Astrocyte of the spinal cord (primary cell): ENCODE data around the gene L3MBTL4.

Experiments used
- DNase-seq: peaks from one replicate; pipeline ENCODE4 v3.0.0; 2011; ENCODE audit warnings: low read depth, low spot score
- H3K4me3 ChIP-seq: 2 replicates; pipeline ENCODE4 v1.5.1; 2011; ENCODE audit warnings: low read depth, mild to moderate bottlenecking, low read length, moderate library complexity
- CTCF ChIP-seq: IDR thresholded peaks from 2 replicates; pipeline ENCODE4 v1.5.1; 2012; ENCODE audit warnings: low read depth, mild to moderate bottlenecking, low read length, inconsistent platforms
- in situ Hi-C: cut with HindIII; loops from 2 replicates; pipeline ENCODE4 v1.10.0; 2017; ENCODE audit warnings: low sequenced_read_pairs

L3MBTL4 gene

GRCh38 chr18:6374935-6375529 is 39.7 kb downstream of the L3MBTL4 start:
- no peak overlapping the region for H3K4me3 ChIP-seq
- no peak for TF ChIP-seq CTCF
- in situ Hi-C loops, result no loop called here
- no peak for DNase-seq

- in situ Hi-C loops, result no loop called here
- DNase-seq, result no peak
- no peak overlapping the region for H3K4me3 ChIP-seq
- no peak for TF ChIP-seq CTCF
Measured at GRCh38 chr18:6374340-6374739, 40.4 kb downstream of the L3MBTL4 start.

- in situ Hi-C loops, result no loop called here
- TF ChIP-seq CTCF, result no peak
- no peak overlapping the region for H3K4me3 ChIP-seq
- no peak for DNase-seq
Measured at GRCh38 chr18:6373187-6373586, 41.5 kb downstream of the L3MBTL4 start.

- in situ Hi-C loops, result no loop called here
- no peak for DNase-seq
- no peak for TF ChIP-seq CTCF
- no peak overlapping the region for H3K4me3 ChIP-seq
Measured at GRCh38 chr18:6370886-6371635, 43.6 kb downstream of the L3MBTL4 start.

GRCh38 chr18:6370410-6370809 is 44.3 kb downstream of the L3MBTL4 start:
- no peak for DNase-seq
- no peak overlapping the region for H3K4me3 ChIP-seq
- TF ChIP-seq CTCF, result no peak
- in situ Hi-C loops, result no loop called here

GRCh38 chr18:6368017-6368416 is 46.7 kb downstream of the L3MBTL4 start:
- no peak overlapping the region for H3K4me3 ChIP-seq
- TF ChIP-seq CTCF, result no peak
- in situ Hi-C loops, result no loop called here
- no peak for DNase-seq
